Prostate gland (tissue), 2 donors: ENCODE results near the gene IGLL5. TPM values are rescaled to one million over a fixed set of nuclear protein-coding genes. Genes with fewer than 3 reads are reported as not detected.

Source experiments
- DNase-seq: peaks from one replicate; pipeline ENCODE4 v3.0.0-alpha.2; 2019; ENCODE audit warnings: low spot score
- H3K27ac ChIP-seq, 2 donors: fragments of 200-600 bp; sonication (generic); 2 replicates each; pipeline ENCODE4 v1.5.1; 2017 to 2019
- H3K27me3 ChIP-seq: fragments of 200-600 bp; sonication (generic); replicated peaks from 2 replicates; pipeline ENCODE4 v1.5.1; 2019; ENCODE audit not compliant: insufficient read depth
- H3K36me3 ChIP-seq, 2 donors: fragments of 200-600 bp; sonication (generic); 1 replicate in 1 of 2; 2 replicates in 1 of 2; pipeline versions ENCODE4 v1.5.1 to v1.8.1; 2017 to 2019
- H3K4me1 ChIP-seq: fragments of 200-600 bp; sonication (generic); replicated peaks from 2 replicates; pipeline ENCODE4 v1.5.1; 2019
- H3K4me3 ChIP-seq, 2 donors: fragments of 200-600 bp; sonication (generic); 2 replicates each; pipeline ENCODE4 v1.5.1; 2017 to 2019
- H3K9me3 ChIP-seq: fragments of 200-600 bp; sonication (generic); 2 replicates; pipeline ENCODE4 v1.5.1; 2017
- CTCF ChIP-seq, 4 experiments: fragments of 200-600 bp in 2 of 4; fragments of 450-650 bp in 2 of 4; sonication (generic) in 2 of 4; IDR thresholded peaks; 1 replicate in 3 of 4; 2 replicates in 1 of 4; pipeline ENCODE4 v1.5.1; 2016 to 2019; ENCODE audit warnings: antibody characterized with exemption in 4 of 4, mild to moderate bottlenecking in 2 of 4, moderate library complexity in 2 of 4
- POLR2A ChIP-seq: fragments of 450-650 bp; IDR thresholded peaks from one replicate; pipeline ENCODE4 v1.6.1; 2016; ENCODE audit warnings: antibody characterized with exemption, mild to moderate bottlenecking
- POLR2AphosphoS5 ChIP-seq: sonication (generic); formaldehyde crosslinking; IDR thresholded peaks from one replicate; pipeline ENCODE4 v1.6.1; 2017; ENCODE audit warnings: antibody characterized with exemption
- WGBS: methylation state at CpG from one replicate; pipeline ENCODE4 v1.1.5; 2018; 5-methylcytosine and 5-hydroxymethylcytosine counted together
- intact Hi-C: fragments of 100-400 bp; cut with DNase I; formaldehyde crosslinking; loops from one replicate; pipeline ENCODE4 v1.14.2; 2022
- total RNA-seq, 2 donors: library from RNA; depleted of rRNA; stranded (reverse); fragments of >200 nt; gene quantifications; one replicate each; pipeline ENCODE4 v1.1.0, GENCODE V29; 2016

The IGLL5 gene
- total RNA-seq, 2 donors from 2014 or later: not detected

GRCh38 chr22:22855085-22855484 is 32.5 kb upstream of the IGLL5 start:
- Histone ChIP-seq H3K27ac (no peak overlapping the region), H3K27me3 (no peaks in the 10 kb centered on the region), H3K4me3 (no peak overlapping the region), H3K36me3 (no peaks in the 10 kb centered on the region), H3K9me3 (no peaks in the 10 kb centered on the region), H3K4me1 (no peaks in the 10 kb centered on the region)
- 80% methylated on average over 13 of the region's 13 CpGs for WGBS
- TF ChIP-seq CTCF (IDR thresholded peaks at IDR 0.05) (no peak), POLR2A (no peak)
- DNase-seq: no peak
- intact Hi-C loops: no loop called here

GRCh38 chr22:22855617-22856308 is 31.9 kb upstream of the IGLL5 start:
- Histone ChIP-seq H3K9me3 (no peaks in the 10 kb centered on the region), H3K4me3 (no peak overlapping the region), H3K27me3 (no peaks in the 10 kb centered on the region), H3K27ac (no peak overlapping the region), H3K36me3 (no peaks in the 10 kb centered on the region), H3K4me1 (no peaks in the 10 kb centered on the region)
- DNase-seq: no peak
- intact Hi-C loops: no loop called here
- 65% methylated on average over 5 of the region's 5 CpGs for WGBS
- TF ChIP-seq CTCF (IDR thresholded peaks at IDR 0.05) (peak in 3 of 4 experiments; percentile 12 to 35 (median 15)), POLR2AphosphoS5 (no peak), POLR2A (no peak)

- WGBS: 95% methylated on average over 6 of the region's 6 CpGs
- DNase-seq: no peak
- Histone ChIP-seq H3K9me3 (no peaks in the 10 kb centered on the region), H3K36me3 (no peaks in the 10 kb centered on the region), H3K4me3 (no peak overlapping the region), H3K27me3 (no peaks in the 10 kb centered on the region), H3K4me1 (no peaks in the 10 kb centered on the region), H3K27ac (no peak overlapping the region)
- TF ChIP-seq POLR2AphosphoS5 (no peak), POLR2A (no peak), CTCF (IDR thresholded peaks at IDR 0.05) (no peak)
- intact Hi-C loops: no loop called here
Observed at GRCh38 chr22:22856364-22856763, 31.3 kb upstream of the IGLL5 start.

- 95% methylated on average over 5 of the region's 5 CpGs for WGBS
- Histone ChIP-seq H3K27me3 (no peaks in the 10 kb centered on the region), H3K4me1 (no peaks in the 10 kb centered on the region), H3K36me3 (no peaks in the 10 kb centered on the region), H3K9me3 (no peaks in the 10 kb centered on the region), H3K4me3 (no peak overlapping the region), H3K27ac (no peak overlapping the region)
- no peak for DNase-seq
- intact Hi-C loops: no loop called here
- TF ChIP-seq CTCF (IDR thresholded peaks at IDR 0.05) (no peak), POLR2AphosphoS5 (no peak), POLR2A (no peak)
Observed at GRCh38 chr22:22856885-22857606, 30.6 kb upstream of the IGLL5 start.
